Neuronal stem cell (in vitro differentiated cells): ENCODE results near the gene SCYL2. TPM values are rescaled to one million over a fixed set of nuclear protein-coding genes. Genes with fewer than 3 reads are reported as not detected.

Experiments
- small RNA-seq: library from polyadenylated mRNA; stranded (forward); fragments of <200 nt; extraction: miRNeasy Mini kit (QIAGEN cat#:217004); gene quantifications from one replicate; pipeline ENCODE3, GENCODE V24; 2013; ENCODE audit not compliant: insufficient read depth

SCYL2 gene

Small RNA genes within 50 kb of the gene (small RNA-seq; reads per million reads assigned to genes)
- gene RF00019, result not detected
